ENCODE data around the gene CUL7.

The CUL7 gene

GRCh38 chr6:43076464-43077332, 23.0 kb upstream of the CUL7 start:
- peak overlapping the region; percentile 78 for H3K4me3 ChIP-seq (ENCODE audit: low read depth, low read length)
- TF ChIP-seq, protein P1, sequence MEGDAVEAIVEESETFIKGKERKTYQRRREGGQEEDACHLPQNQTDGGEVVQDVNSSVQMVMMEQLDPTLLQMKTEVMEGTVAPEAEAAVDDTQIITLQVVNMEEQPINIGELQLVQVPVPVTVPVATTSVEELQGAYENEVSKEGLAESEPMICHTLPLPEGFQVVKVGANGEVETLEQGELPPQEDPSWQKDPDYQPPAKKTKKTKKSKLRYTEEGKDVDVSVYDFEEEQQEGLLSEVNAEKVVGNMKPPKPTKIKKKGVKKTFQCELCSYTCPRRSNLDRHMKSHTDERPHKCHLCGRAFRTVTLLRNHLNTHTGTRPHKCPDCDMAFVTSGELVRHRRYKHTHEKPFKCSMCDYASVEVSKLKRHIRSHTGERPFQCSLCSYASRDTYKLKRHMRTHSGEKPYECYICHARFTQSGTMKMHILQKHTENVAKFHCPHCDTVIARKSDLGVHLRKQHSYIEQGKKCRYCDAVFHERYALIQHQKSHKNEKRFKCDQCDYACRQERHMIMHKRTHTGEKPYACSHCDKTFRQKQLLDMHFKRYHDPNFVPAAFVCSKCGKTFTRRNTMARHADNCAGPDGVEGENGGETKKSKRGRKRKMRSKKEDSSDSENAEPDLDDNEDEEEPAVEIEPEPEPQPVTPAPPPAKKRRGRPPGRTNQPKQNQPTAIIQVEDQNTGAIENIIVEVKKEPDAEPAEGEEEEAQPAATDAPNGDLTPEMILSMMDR (IDR thresholded peaks at IDR 0.05; ENCODE audit: low read depth, low read length): no peak
- DNase-seq: peak; percentile 67
- H3K27me3 ChIP-seq (ENCODE audit: insufficient read depth, low read depth, severe bottlenecking): no peaks in the 10 kb centered on the region
- H3K36me3 ChIP-seq: peaks cover 33% of the 10 kb centered on the region
- H3K9me3 ChIP-seq (ENCODE audit: severe bottlenecking): no peaks in the 10 kb centered on the region
- H3K27ac ChIP-seq: peak overlapping the region; percentile 88

GRCh38 chr6:43075670-43076463, 22.2 kb upstream of the CUL7 start, which contains the start of gene PTK7:
PTK7 (plus strand) TSS chr6:43076314; CDS start chr6:43076489, 175 bp downstream.
- Histone ChIP-seq H3K27ac (peak within 1 kb of the TSS; percentile 88), H3K4me3 (ENCODE audit: low read depth, low read length) (peak within 1 kb of the TSS; percentile 78), H3K36me3 (peaks cover 33% of the 10 kb centered on the region), H3K9me3 (ENCODE audit: severe bottlenecking) (no peaks in the 10 kb centered on the region), H3K27me3 (ENCODE audit: insufficient read depth, low read depth, severe bottlenecking) (no peaks in the 10 kb centered on the region)
- TF ChIP-seq, protein P1 (IDR thresholded peaks at IDR 0.05; ENCODE audit: low read depth, low read length): no peak
- DNase-seq: peak; percentile 95

GRCh38 chr6:43074847-43075669, 21.4 kb upstream of the CUL7 start:
- Histone ChIP-seq H3K36me3 (peaks cover 37% of the 10 kb centered on the region), H3K9me3 (ENCODE audit: severe bottlenecking) (no peaks in the 10 kb centered on the region), H3K4me3 (ENCODE audit: low read depth, low read length) (no peak overlapping the region), H3K27me3 (ENCODE audit: insufficient read depth, low read depth, severe bottlenecking) (no peaks in the 10 kb centered on the region), H3K27ac (peak overlapping the region; percentile 34; the same call in 1 of the 2 replicates)
- TF ChIP-seq, protein P1 (IDR thresholded peaks at IDR 0.05; ENCODE audit: low read depth, low read length): no peak
- DNase-seq: no peak

GRCh38 chr6:43070028-43070632, 16.5 kb upstream of the CUL7 start:
- no peaks in the 10 kb centered on the region for H3K9me3 ChIP-seq (ENCODE audit: severe bottlenecking)
- TF ChIP-seq, protein P1 (IDR thresholded peaks at IDR 0.05; ENCODE audit: low read depth, low read length): peak; percentile 67
- no peak overlapping the region for H3K27ac ChIP-seq
- peak; percentile 55 for DNase-seq
- no peaks in the 10 kb centered on the region for H3K27me3 ChIP-seq (ENCODE audit: insufficient read depth, low read depth, severe bottlenecking)
- H3K36me3 ChIP-seq: peaks cover 33% of the 10 kb centered on the region
- H3K4me3 ChIP-seq (ENCODE audit: low read depth, low read length): no peak overlapping the region

GRCh38 chr6:43062818-43063217, 9.2 kb upstream of the CUL7 start:
- no peaks in the 10 kb centered on the region for H3K9me3 ChIP-seq (ENCODE audit: severe bottlenecking)
- H3K36me3 ChIP-seq: peaks cover 31% of the 10 kb centered on the region
- no peak overlapping the region for H3K27ac ChIP-seq
- TF ChIP-seq, protein P1 (IDR thresholded peaks at IDR 0.05; ENCODE audit: low read depth, low read length): no peak
- no peak overlapping the region for H3K4me3 ChIP-seq (ENCODE audit: low read depth, low read length)
- no peaks in the 10 kb centered on the region for H3K27me3 ChIP-seq (ENCODE audit: insufficient read depth, low read depth, severe bottlenecking)
- DNase-seq: no peak

All from WERI-Rb-1 (cell line).